ENCODE results near the gene PPP1R14C. TPM values are rescaled to one million over a fixed set of nuclear protein-coding genes. Genes with fewer than 3 reads are reported as not detected.

Gene PPP1R14C
- total RNA-seq, 4 donors from 2014 or later, result 0.34 TPM; not detected in 3

DNA sequence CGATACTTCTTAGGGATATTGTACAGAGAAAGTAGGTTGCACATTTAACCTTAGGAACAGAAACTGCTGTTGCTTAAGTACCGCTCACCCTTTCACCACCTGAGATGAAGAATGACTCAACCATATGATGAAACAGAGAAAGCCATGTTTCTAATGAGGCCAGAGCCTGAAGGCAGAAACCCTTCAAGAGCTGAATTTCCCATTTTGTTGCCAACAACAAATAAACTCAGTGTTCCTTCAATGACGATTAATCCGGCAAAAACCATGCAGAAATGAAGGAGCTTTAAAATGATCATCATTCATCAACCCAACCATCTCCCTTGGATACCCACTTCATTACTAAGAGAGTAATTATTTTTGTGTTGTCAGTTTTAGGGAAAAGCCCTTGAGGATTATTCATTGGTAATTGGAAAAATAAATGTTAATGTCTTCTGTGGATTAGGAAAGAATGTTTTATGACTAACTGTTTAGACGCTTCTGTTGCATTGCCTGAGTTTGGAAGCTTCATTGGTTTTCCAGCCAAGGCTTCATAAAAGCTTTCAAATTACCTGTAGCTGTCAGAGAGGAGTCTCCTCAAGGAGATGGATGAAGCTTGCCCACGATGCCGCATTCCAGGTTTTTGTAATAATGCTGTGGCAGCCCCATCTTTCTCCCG, 113.9 kb downstream of the PPP1R14C start:
- TF ChIP-seq, protein P1, sequence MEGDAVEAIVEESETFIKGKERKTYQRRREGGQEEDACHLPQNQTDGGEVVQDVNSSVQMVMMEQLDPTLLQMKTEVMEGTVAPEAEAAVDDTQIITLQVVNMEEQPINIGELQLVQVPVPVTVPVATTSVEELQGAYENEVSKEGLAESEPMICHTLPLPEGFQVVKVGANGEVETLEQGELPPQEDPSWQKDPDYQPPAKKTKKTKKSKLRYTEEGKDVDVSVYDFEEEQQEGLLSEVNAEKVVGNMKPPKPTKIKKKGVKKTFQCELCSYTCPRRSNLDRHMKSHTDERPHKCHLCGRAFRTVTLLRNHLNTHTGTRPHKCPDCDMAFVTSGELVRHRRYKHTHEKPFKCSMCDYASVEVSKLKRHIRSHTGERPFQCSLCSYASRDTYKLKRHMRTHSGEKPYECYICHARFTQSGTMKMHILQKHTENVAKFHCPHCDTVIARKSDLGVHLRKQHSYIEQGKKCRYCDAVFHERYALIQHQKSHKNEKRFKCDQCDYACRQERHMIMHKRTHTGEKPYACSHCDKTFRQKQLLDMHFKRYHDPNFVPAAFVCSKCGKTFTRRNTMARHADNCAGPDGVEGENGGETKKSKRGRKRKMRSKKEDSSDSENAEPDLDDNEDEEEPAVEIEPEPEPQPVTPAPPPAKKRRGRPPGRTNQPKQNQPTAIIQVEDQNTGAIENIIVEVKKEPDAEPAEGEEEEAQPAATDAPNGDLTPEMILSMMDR (IDR thresholded peaks at IDR 0.05; ENCODE audit: low read depth), result no peak

DNA sequence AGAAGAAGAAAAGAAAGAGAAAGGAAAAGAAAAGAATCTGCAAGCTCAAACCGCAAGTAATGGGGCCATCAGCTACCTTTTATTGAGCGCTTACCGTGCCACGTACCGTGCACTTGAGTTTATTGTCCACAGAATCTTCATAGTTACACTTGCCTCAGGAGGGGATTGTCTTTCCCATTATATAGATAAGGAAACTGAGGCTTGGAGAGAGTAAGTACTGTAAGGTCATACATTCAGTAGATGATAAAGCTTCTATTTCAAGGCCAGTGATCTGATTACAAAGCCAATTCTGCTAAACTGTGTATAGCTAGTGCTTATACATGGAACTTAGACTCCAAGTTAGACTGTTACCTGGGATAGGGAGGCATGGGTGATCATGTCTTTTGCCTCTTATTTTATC, 115.5 kb downstream of the PPP1R14C start:
- TF ChIP-seq, protein P1 (IDR thresholded peaks at IDR 0.05; ENCODE audit: low read depth), result no peak

DNA sequence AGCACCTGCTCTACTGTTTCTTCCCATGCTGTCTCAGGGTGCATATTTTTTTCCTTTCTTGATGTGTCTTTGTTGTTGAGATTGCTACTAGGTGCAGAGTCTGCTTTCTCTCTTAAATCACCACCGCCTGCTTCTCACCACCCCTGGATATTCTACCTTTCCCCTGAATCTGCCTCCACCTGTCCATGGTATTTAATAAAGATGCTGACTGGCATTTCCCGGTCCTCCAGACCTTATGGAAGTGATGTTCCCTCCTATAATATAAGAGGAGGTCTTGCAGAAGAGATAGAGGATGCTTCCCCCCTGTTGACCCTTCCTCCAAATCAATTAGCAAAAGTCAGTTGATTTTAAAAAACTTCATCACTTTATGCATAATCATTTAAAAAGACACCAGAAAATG, 118.1 kb downstream of the PPP1R14C start:
- TF ChIP-seq, protein P1 (IDR thresholded peaks at IDR 0.05; ENCODE audit: low read depth), result no peak

DNA sequence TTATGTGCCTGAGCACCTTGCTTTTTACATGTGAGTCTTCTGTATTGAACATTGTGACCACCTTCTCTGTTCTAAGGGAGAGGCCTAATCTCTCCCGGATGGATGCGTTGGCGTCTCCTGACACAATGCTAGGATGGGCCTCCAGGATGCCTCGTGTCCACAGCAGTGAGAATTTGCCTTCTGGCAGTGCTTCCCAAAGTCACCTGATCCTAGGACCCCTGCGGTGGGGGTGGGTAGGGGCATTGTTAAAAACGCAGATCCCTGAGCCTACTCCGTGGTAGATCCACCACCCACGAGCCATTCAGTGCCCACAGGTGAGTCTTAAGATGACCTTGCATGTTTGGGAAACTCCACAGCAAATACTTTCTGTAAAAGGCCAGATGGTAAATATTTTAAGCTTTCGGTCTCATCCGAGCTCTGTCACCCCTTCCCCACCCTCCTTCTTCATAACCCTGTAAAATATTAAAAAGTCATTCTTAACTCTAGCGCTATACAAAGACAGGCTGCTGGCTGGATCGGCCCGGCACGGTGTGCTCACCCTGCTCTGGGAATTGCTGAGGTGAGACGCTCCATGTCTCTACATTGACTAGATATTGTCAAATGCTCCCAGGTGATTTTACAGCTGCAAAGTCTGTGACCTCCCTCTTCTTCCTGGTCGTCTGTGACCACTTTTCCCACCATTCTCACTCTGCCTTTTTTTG, 119.3 kb downstream of the PPP1R14C start:
- TF ChIP-seq, protein P1 (IDR thresholded peaks at IDR 0.05; ENCODE audit: low read depth), result no peak

DNA sequence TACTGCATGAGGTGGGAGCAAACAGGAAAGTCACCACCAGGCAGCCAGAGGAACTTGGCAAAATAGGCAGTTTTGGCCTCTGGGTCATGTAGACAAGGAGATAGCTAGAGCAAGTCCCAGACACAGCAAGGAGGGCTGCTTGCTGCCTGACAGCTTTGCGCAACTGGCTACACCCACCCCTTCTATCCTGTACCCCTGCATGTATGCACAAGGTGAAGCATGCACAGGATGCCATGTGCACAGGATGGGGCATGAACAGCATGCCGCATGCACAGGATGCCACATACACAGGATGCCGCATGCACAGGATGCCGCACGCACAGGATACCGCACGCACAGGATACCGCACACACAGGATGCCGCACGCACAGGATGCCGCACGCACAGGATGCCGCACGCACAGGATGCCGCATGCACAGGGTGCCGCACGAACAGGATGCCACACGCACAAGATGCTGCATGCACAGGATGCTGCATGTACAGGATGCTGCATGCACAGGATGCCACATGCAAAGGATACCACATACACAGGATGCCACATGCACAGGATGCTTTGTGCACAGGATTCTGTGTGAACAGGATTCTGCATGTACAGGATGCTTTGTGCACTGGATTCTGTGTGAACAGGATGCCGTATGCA, 121.0 kb downstream of the PPP1R14C start:
- TF ChIP-seq, protein P1 (IDR thresholded peaks at IDR 0.05; ENCODE audit: low read depth), result no peak

DNA sequence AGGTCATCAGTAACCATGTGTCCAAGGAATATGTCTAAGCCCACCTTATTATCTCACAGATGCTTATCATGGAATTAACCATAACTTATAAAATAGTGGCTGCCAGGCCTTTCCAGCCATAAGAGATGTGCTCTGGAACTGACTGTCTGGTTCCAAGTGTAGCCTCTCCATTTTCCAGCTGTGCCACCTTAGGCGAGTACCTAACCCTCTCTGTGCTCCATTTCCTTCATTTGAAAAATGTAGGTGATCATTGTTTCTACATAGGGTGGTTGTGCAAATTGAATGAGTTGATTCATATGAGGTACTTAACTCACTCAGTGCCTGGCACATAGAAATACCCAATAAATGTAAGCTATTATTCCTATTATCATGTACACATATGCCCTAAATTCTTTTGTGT, 123.5 kb downstream of the PPP1R14C start:
- TF ChIP-seq, protein P1 (IDR thresholded peaks at IDR 0.05; ENCODE audit: low read depth), result no peak

DNA sequence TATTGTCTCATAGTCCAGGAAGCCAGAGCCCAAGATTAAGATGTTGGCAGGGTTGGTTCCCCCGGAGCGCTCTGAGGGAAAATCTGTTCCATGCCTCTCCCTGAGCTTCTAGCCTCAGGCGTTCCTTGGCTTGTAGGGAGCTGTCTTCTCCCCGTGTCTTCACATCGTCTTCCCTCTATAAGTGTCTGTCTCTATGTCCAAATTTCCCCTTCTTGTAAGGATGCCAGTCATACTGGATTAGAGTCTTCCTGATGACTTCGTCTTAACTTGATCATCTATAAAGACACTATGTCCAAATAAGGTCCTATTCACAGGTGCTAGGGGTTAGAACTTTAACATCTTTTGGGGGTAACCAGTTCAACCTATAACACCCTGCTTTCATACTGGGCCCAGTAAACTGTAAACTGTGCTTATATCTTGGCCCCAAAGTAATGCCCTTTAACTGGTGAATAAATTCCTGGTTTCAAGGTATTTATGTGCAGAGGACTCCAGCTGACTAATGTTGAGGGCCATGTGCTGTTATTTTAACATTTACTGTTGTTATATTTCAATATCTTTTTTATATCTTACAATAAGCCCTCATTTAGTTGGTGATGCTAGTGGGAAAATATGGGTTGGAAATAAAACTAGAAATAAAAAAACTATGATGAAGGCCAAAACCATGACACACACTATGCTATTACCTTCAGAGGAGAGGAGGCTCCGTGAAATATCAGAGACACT, 124.3 kb downstream of the PPP1R14C start:
- TF ChIP-seq, protein P1 (IDR thresholded peaks at IDR 0.05; ENCODE audit: low read depth), result no peak
